HUES64 (cell line): ENCODE data around the gene FAM83G.
A peak's percentile ranks its signal among the peaks of the same experiment; 100 is the strongest.

Experiments
- H3K27ac ChIP-seq: 2 replicates; pipeline ENCODE4 v1.7.0; 2013; ENCODE audit warnings: low read depth, low read length, inconsistent platforms
- H3K27me3 ChIP-seq: 2 replicates; pipeline ENCODE4 v1.6.1; 2013; ENCODE audit warnings: mild to moderate bottlenecking, low read length; ENCODE audit not compliant: insufficient read depth
- H3K36me3 ChIP-seq: 2 replicates; pipeline ENCODE4 v1.6.1; 2013; ENCODE audit warnings: mild to moderate bottlenecking, low read length; ENCODE audit not compliant: insufficient read depth
- H3K4me1 ChIP-seq: 2 replicates; pipeline ENCODE4 v1.6.1; 2013; ENCODE audit warnings: mild to moderate bottlenecking, low read length, moderate library complexity; ENCODE audit not compliant: insufficient read depth
- H3K4me3 ChIP-seq: 2 replicates; pipeline ENCODE4 v1.5.1; 2013; ENCODE audit warnings: mild to moderate bottlenecking, low read length, moderate library complexity
- H3K9ac ChIP-seq: 2 replicates; pipeline ENCODE4 v1.6.1; 2013; ENCODE audit warnings: mild to moderate bottlenecking, low read depth, low read length
- H3K9me3 ChIP-seq: 2 replicates; pipeline ENCODE4 v1.6.1; 2013; ENCODE audit warnings: low read depth, low read length; ENCODE audit not compliant: insufficient read depth
- WGBS: fragments of 150-250, 120-280 bp; methylation state at CpG from one replicate; pipeline ENCODE4 v1.1.7; 2013; ENCODE audit warnings: missing lambda C conversion rate; 5-methylcytosine and 5-hydroxymethylcytosine counted together

FAM83G gene

GRCh38 chr17:18974407-18975149, 30.0 kb downstream of the FAM83G start:
- no peak overlapping the region for H3K4me3 ChIP-seq
- H3K9me3 ChIP-seq, result no peaks in the 10 kb centered on the region
- H3K27me3 ChIP-seq, result no peaks in the 10 kb centered on the region
- no peak overlapping the region for H3K9ac ChIP-seq
- H3K27ac ChIP-seq, result no peak overlapping the region
- 93% methylated on average over 10 of the region's 10 CpGs for WGBS
- no peaks in the 10 kb centered on the region for H3K4me1 ChIP-seq
- peaks cover 81% of the 10 kb centered on the region for H3K36me3 ChIP-seq

GRCh38 chr17:18971801-18972200, 32.8 kb downstream of the FAM83G start:
- 98% methylated on average over 7 of the region's 7 CpGs for WGBS
- Histone ChIP-seq H3K27me3 (no peaks in the 10 kb centered on the region), H3K4me1 (peaks cover 11% of the 10 kb centered on the region), H3K36me3 (peaks cover 53% of the 10 kb centered on the region), H3K9ac (no peak overlapping the region), H3K27ac (no peak overlapping the region), H3K4me3 (no peak overlapping the region), H3K9me3 (no peaks in the 10 kb centered on the region)

- 94% methylated on average over 27 of the region's 28 CpGs for WGBS
- Histone ChIP-seq H3K9ac (no peak overlapping the region), H3K27ac (no peak overlapping the region), H3K9me3 (no peaks in the 10 kb centered on the region), H3K4me1 (peaks cover 11% of the 10 kb centered on the region), H3K36me3 (peaks cover 45% of the 10 kb centered on the region), H3K4me3 (no peak overlapping the region), H3K27me3 (no peaks in the 10 kb centered on the region)
Measured at GRCh38 chr17:18970582-18971480, 33.7 kb downstream of the FAM83G start.

GRCh38 chr17:18968945-18969887, 35.3 kb downstream of the FAM83G start:
- Histone ChIP-seq H3K4me3 (no peak overlapping the region), H3K27ac (peak overlapping the region; percentile 28; the same call in 1 of the 2 replicates), H3K36me3 (peaks cover 36% of the 10 kb centered on the region), H3K4me1 (peaks cover 11% of the 10 kb centered on the region), H3K27me3 (no peaks in the 10 kb centered on the region), H3K9ac (peak overlapping the region; percentile 34; the same call in 1 of the 2 replicates), H3K9me3 (no peaks in the 10 kb centered on the region)
- 85% methylated on average over 22 of the region's 23 CpGs for WGBS

GRCh38 chr17:18968345-18968744, 36.2 kb downstream of the FAM83G start:
- Histone ChIP-seq H3K27me3 (no peaks in the 10 kb centered on the region), H3K9me3 (no peaks in the 10 kb centered on the region), H3K4me1 (peaks cover 11% of the 10 kb centered on the region), H3K27ac (peak overlapping the region; percentile 28), H3K4me3 (no peak overlapping the region), H3K9ac (peak overlapping the region; percentile 34; the same call in 1 of the 2 replicates), H3K36me3 (peaks cover 32% of the 10 kb centered on the region)
- WGBS, result 90% methylated on average over 4 of the region's 4 CpGs

- H3K36me3 ChIP-seq, result peaks cover 28% of the 10 kb centered on the region
- no peak overlapping the region for H3K4me3 ChIP-seq
- 73% methylated on average over 4 of the region's 4 CpGs for WGBS
- H3K27ac ChIP-seq, result no peak overlapping the region; the same call in 1 of the 2 replicates
- no peaks in the 10 kb centered on the region for H3K9me3 ChIP-seq
- no peaks in the 10 kb centered on the region for H3K27me3 ChIP-seq
- H3K9ac ChIP-seq, result no peak overlapping the region
- H3K4me1 ChIP-seq, result peaks cover 11% of the 10 kb centered on the region
Measured at GRCh38 chr17:18967916-18968315, 36.6 kb downstream of the FAM83G start.

- Histone ChIP-seq H3K36me3 (peaks cover 23% of the 10 kb centered on the region), H3K4me3 (no peak overlapping the region), H3K27me3 (no peaks in the 10 kb centered on the region), H3K9ac (peak overlapping the region; percentile 7; the same call in 1 of the 2 replicates), H3K27ac (no peak overlapping the region), H3K9me3 (no peaks in the 10 kb centered on the region), H3K4me1 (peaks cover 11% of the 10 kb centered on the region)
- 73% methylated on average over 19 of the region's 19 CpGs for WGBS
Measured at GRCh38 chr17:18966831-18967624, 37.5 kb downstream of the FAM83G start.

- peaks cover 11% of the 10 kb centered on the region for H3K4me1 ChIP-seq
- WGBS, result 92% methylated on average over 14 of the region's 14 CpGs
Measured at GRCh38 chr17:18965530-18966236, 38.9 kb downstream of the FAM83G start.

GRCh38 chr17:18964550-18964949, 40.0 kb downstream of the FAM83G start:
- no peak overlapping the region for H3K27ac ChIP-seq
- H3K27me3 ChIP-seq, result no peaks in the 10 kb centered on the region
- 96% methylated on average over 9 of the region's 9 CpGs for WGBS
- H3K9ac ChIP-seq, result no peak overlapping the region; the same call in 1 of the 2 replicates
- peaks cover 11% of the 10 kb centered on the region for H3K4me1 ChIP-seq
- no peak overlapping the region for H3K4me3 ChIP-seq
- H3K9me3 ChIP-seq, result no peaks in the 10 kb centered on the region
- H3K36me3 ChIP-seq, result no peaks in the 10 kb centered on the region

More at GRCh38 chr17:18965530-18966236, 38.9 kb downstream of the FAM83G start:
- Histone ChIP-seq H3K36me3 (peaks cover 10% of the 10 kb centered on the region), H3K4me3 (no peak overlapping the region), H3K27me3 (no peaks in the 10 kb centered on the region), H3K9ac (no peak overlapping the region), H3K27ac (no peak overlapping the region), H3K9me3 (no peaks in the 10 kb centered on the region)
